ENCODE data around the gene AIMP2.
"Not testable (repeated sequence)": the region's sequence is repeated elsewhere in the genome, so short reads cannot be mapped to it uniquely, and the experiment has no call there.

The AIMP2 gene

GRCh38 chr7:6049780-6050179 is 40.7 kb downstream of the AIMP2 start:
- no peaks in the 10 kb centered on the region for H3K27me3 ChIP-seq (ENCODE audit: control insufficient read depth, insufficient read depth, low read length, poor library complexity, severe bottlenecking)
- no peaks in the 10 kb centered on the region for H3K9me3 ChIP-seq (ENCODE audit: control insufficient read depth, low read length)
- H3K27ac ChIP-seq (ENCODE audit: insufficient read depth, low read depth, low read length, poor library complexity, severe bottlenecking): no peak overlapping the region
- no peaks in the 10 kb centered on the region for H3K4me1 ChIP-seq (ENCODE audit: control insufficient read depth, insufficient read depth, low read length)
- no peak overlapping the region for H3K4me3 ChIP-seq (ENCODE audit: insufficient read depth, low read depth, low read length)
- H3K36me3 ChIP-seq (ENCODE audit: control insufficient read depth, insufficient read depth, low read length): peaks cover 17% of the 10 kb centered on the region
- 100% methylated on average over 3 of the region's 4 CpGs; no CpG with 5 or more reads in 1 of the 2 experiments for WGBS, 2 experiments

- not testable (repeated sequence) for H3K4me1 ChIP-seq (ENCODE audit: control insufficient read depth, insufficient read depth, low read length)
Observed at GRCh38 chr7:6051185-6051584, 42.1 kb downstream of the AIMP2 start.

GRCh38 chr7:6056616-6057015 is 47.5 kb downstream of the AIMP2 start:
- H3K9me3 ChIP-seq (ENCODE audit: control insufficient read depth, low read length): no peaks in the 10 kb centered on the region
- H3K27me3 ChIP-seq (ENCODE audit: control insufficient read depth, insufficient read depth, low read length, poor library complexity, severe bottlenecking): no peaks in the 10 kb centered on the region
- peaks cover 5% of the 10 kb centered on the region for H3K4me1 ChIP-seq (ENCODE audit: control insufficient read depth, insufficient read depth, low read length)
- 94 to 96% methylated on average over 1 of the region's 1 CpG for WGBS, 2 experiments
- no peak overlapping the region for H3K4me3 ChIP-seq (ENCODE audit: insufficient read depth, low read depth, low read length)
- peaks cover 9% of the 10 kb centered on the region for H3K36me3 ChIP-seq (ENCODE audit: control insufficient read depth, insufficient read depth, low read length)
- no peak overlapping the region for H3K27ac ChIP-seq (ENCODE audit: insufficient read depth, low read depth, low read length, poor library complexity, severe bottlenecking)

More at GRCh38 chr7:6051185-6051584, 42.1 kb downstream of the AIMP2 start:
- not testable (repeated sequence) for H3K27me3 ChIP-seq (ENCODE audit: control insufficient read depth, insufficient read depth, low read length, poor library complexity, severe bottlenecking); H3K9me3 ChIP-seq (ENCODE audit: control insufficient read depth, low read length); H3K27ac ChIP-seq (ENCODE audit: insufficient read depth, low read depth, low read length, poor library complexity, severe bottlenecking); H3K4me3 ChIP-seq (ENCODE audit: insufficient read depth, low read depth, low read length)
- H3K36me3 ChIP-seq (ENCODE audit: control insufficient read depth, insufficient read depth, low read length): peaks cover 17% of the 10 kb centered on the region
- WGBS, 2 experiments: 88 to 93% methylated on average over 9 of the region's 9 CpGs

GRCh38 chr7:6057316-6058129 is 48.5 kb downstream of the AIMP2 start:
- H3K27ac ChIP-seq (ENCODE audit: insufficient read depth, low read depth, low read length, poor library complexity, severe bottlenecking): no peak overlapping the region
- WGBS, 2 experiments: 80 to 85% methylated on average over 12 to 13 of the region's 14 CpGs
- H3K4me1 ChIP-seq (ENCODE audit: control insufficient read depth, insufficient read depth, low read length): peaks cover 5% of the 10 kb centered on the region
- no peaks in the 10 kb centered on the region for H3K9me3 ChIP-seq (ENCODE audit: control insufficient read depth, low read length)
- peaks cover 9% of the 10 kb centered on the region for H3K36me3 ChIP-seq (ENCODE audit: control insufficient read depth, insufficient read depth, low read length)
- H3K27me3 ChIP-seq (ENCODE audit: control insufficient read depth, insufficient read depth, low read length, poor library complexity, severe bottlenecking): no peaks in the 10 kb centered on the region
- H3K4me3 ChIP-seq (ENCODE audit: insufficient read depth, low read depth, low read length): peak overlapping the region; percentile 76

- WGBS, 2 experiments: 84 to 87% methylated on average over 11 of the region's 11 CpGs
- H3K9me3 ChIP-seq (ENCODE audit: control insufficient read depth, low read length); H3K36me3 ChIP-seq (ENCODE audit: control insufficient read depth, insufficient read depth, low read length): not testable (repeated sequence)
Observed at GRCh38 chr7:6059941-6060340, 50.9 kb downstream of the AIMP2 start.

GRCh38 chr7:6071406-6071805 is 62.3 kb downstream of the AIMP2 start:
- no peak overlapping the region for H3K4me3 ChIP-seq (ENCODE audit: insufficient read depth, low read depth, low read length)
- no peaks in the 10 kb centered on the region for H3K4me1 ChIP-seq (ENCODE audit: control insufficient read depth, insufficient read depth, low read length)
- H3K27me3 ChIP-seq (ENCODE audit: control insufficient read depth, insufficient read depth, low read length, poor library complexity, severe bottlenecking): no peaks in the 10 kb centered on the region
- H3K36me3 ChIP-seq (ENCODE audit: control insufficient read depth, insufficient read depth, low read length): no peaks in the 10 kb centered on the region
- H3K9me3 ChIP-seq (ENCODE audit: control insufficient read depth, low read length): no peaks in the 10 kb centered on the region
- WGBS, 2 experiments: 88 to 97% methylated on average over 3 of the region's 3 CpGs
- H3K27ac ChIP-seq (ENCODE audit: insufficient read depth, low read depth, low read length, poor library complexity, severe bottlenecking): no peak overlapping the region

More at GRCh38 chr7:6059941-6060340, 50.9 kb downstream of the AIMP2 start:
- H3K27ac ChIP-seq (ENCODE audit: insufficient read depth, low read depth, low read length, poor library complexity, severe bottlenecking); H3K27me3 ChIP-seq (ENCODE audit: control insufficient read depth, insufficient read depth, low read length, poor library complexity, severe bottlenecking); H3K4me3 ChIP-seq (ENCODE audit: insufficient read depth, low read depth, low read length); H3K4me1 ChIP-seq (ENCODE audit: control insufficient read depth, insufficient read depth, low read length): not testable (repeated sequence)

Data from ectodermal cell (in vitro differentiated cells).